HG03039 (cell line): ENCODE results near the gene MERTK.
"Not testable (repeated sequence)": the region's sequence is repeated elsewhere in the genome, so short reads cannot be mapped to it uniquely, and the experiment has no call there.

Experiments used
- ATAC-seq: cut with Tn5 transposase; IDR thresholded peaks from one replicate; pipeline ENCODE4 v1.9.1; 2021; ENCODE audit warnings: mild to moderate bottlenecking, moderate library complexity; ENCODE audit not compliant: unreplicated experiment

Gene MERTK

DNA sequence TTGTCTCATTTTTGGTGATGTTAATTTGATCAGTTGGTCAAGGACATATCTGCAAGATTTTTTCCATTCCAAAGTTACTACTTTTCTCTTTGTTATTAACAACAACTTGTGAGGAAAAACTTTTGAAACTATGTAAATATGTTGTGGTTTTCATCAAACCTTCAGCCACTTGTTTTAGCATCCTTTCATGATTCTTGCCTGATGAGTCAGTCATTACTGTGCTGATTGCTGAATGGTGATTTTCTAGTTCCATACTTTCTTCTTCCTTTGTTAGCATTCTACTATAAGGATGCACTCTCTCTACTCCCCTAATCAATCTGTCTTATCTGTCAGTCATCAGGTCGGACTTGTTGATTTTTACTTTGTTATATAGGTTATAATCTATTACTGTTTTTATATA lies 167.6 kb downstream of the MERTK start:
- no peak for ATAC-seq

DNA sequence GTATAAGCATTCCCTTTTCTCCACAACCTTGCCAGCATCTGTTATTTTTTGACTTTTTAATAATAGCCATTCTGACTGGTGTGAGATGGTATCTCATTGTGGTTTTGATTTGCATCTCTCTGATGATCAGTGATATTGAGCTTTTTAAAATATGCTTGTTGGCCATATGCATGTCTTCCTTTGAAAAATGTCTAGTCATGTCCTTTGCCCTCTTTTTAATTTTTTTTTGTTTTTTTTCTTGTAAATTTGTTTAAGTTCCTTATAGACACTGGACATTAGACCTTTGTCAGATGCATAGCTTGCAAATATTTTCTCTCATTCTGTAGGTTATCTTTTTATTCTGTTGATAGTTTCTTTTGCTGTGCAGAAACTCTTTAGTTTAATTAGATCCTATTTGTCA lies 171.4 kb downstream of the MERTK start:
- ATAC-seq = not testable (repeated sequence)

- no peak for ATAC-seq
These were observed 175.5 kb downstream of the MERTK start for GRCh38 chr2:112073875-112074274.

- no peak for ATAC-seq
These were observed 176.1 kb downstream of the MERTK start for GRCh38 chr2:112074506-112074905.

DNA sequence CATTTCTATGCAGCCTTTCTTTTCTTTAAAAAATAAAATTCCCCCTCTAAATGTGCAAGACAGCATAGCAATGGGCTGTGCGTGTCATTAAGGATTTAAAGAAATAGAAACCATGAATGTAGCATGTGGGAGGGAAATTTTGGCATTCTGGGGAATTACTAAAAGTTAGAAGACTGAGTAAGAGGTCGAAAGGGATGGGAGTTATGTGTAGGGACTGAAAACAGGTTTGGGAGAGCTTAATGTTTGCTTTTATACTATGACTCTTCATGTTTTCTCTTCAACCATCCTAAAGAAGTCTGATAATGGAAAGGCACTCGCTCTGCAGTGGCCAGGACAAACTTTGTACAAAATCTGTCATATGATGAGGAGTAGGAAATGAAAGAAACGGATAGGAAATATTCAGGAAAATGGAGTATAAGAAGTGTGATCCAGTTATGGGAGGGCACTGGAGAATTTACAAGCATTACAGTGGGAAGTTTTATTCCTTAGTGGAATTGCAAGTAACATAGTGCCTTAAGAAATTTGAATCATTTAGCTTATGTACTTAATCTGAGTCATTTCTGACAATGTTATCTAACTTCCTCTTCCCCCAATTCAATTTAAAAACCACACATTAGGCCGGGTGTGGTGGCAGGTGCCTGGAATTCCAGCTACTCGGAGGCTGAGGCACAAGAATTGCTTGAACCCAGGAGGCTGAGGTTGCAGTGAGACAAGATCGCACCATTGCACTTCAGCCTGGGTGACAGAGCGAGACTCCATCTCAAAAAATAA lies 177.3 kb downstream of the MERTK start:
- no peak for ATAC-seq

- no peak for ATAC-seq
These were observed 179.4 kb downstream of the MERTK start for GRCh38 chr2:112077814-112078213.
